Lower leg skin (tissue), 4 donors: ENCODE measurements around the gene OTUD4. TPM values are rescaled to one million over a fixed set of nuclear protein-coding genes. Genes with fewer than 3 reads are reported as not detected.
A peak's percentile ranks its signal among the peaks of the same experiment; 100 is the strongest.

Experiments
- DNase-seq, 2 donors: peaks; one replicate each; pipeline ENCODE4 v3.0.0-alpha.2; 2019; ENCODE audit warnings: low spot score in 2 of 2
- H3K4me3 ChIP-seq: fragments of 200-600 bp; sonication (generic); 2 replicates; pipeline ENCODE4 v1.5.1; 2017; ENCODE audit warnings: mild to moderate bottlenecking, low read depth; ENCODE audit not compliant: poor library complexity, severe bottlenecking
- CTCF ChIP-seq, 3 donors: fragments of 450-650 bp; IDR thresholded peaks; one replicate each; pipeline ENCODE4 v1.5.1; 2016; ENCODE audit warnings: antibody characterized with exemption in 3 of 3, mild to moderate bottlenecking in 3 of 3, moderate library complexity in 2 of 3
- POLR2A ChIP-seq, 2 donors: fragments of 450-650 bp; IDR thresholded peaks; one replicate each; pipeline ENCODE4 v1.6.1; 2016 to 2017; ENCODE audit warnings: antibody characterized with exemption in 2 of 2, mild to moderate bottlenecking in 1 of 2, moderate library complexity in 1 of 2
- WGBS, 2 donors: methylation state at CpG; one replicate each; pipeline ENCODE4 v1.1.5; 2018; 5-methylcytosine and 5-hydroxymethylcytosine counted together
- intact Hi-C: fragments of 100-400 bp; cut with DNase I; formaldehyde crosslinking; loops from one replicate; pipeline ENCODE4 v1.15.0; 2023; ENCODE audit warnings: low total_unique reads
- total RNA-seq, 4 donors: library from RNA; depleted of rRNA; stranded (reverse); fragments of >200 nt; gene quantifications; one replicate each; pipeline ENCODE4 v1.1.0, GENCODE V29; 2016

Gene OTUD4
- total RNA-seq, 4 donors from 2014 or later = 26.7 to 38.2 (median 36.1) TPM

- 83 to 93% methylated on average over 2 of the region's 2 CpGs for WGBS, 2 donors
- DNase-seq = no peak
- TF ChIP-seq POLR2A (IDR thresholded peaks at IDR 0.05) = no peak
- TF ChIP-seq CTCF (IDR thresholded peaks at IDR 0.05) = no peak
- no peak overlapping the region for H3K4me3 ChIP-seq
- intact Hi-C loops = no loop called here
Observed at GRCh38 chr4:145102619-145103018, 77.8 kb downstream of the OTUD4 start.

GRCh38 chr4:145101091-145101490 lies 79.3 kb downstream of the OTUD4 start:
- WGBS, 2 donors = 93 to 97% methylated on average over 1 of the region's 1 CpG
- no peak for DNase-seq
- intact Hi-C loops = no loop called here
- H3K4me3 ChIP-seq = no peak overlapping the region
- TF ChIP-seq POLR2A (IDR thresholded peaks at IDR 0.05) (no peak), CTCF (IDR thresholded peaks at IDR 0.05) (no peak)

- 19 to 24% methylated on average over 5 of the region's 5 CpGs for WGBS, 2 donors
- no peak overlapping the region for H3K4me3 ChIP-seq
- intact Hi-C loops = no loop called here
- DNase-seq = no peak
- TF ChIP-seq POLR2A (IDR thresholded peaks at IDR 0.05) (no peak), CTCF (IDR thresholded peaks at IDR 0.05) (no peak)
Observed at GRCh38 chr4:145099653-145100052, 80.7 kb downstream of the OTUD4 start.

- intact Hi-C loops = no loop called here
- TF ChIP-seq CTCF (IDR thresholded peaks at IDR 0.05) = no peak
- TF ChIP-seq POLR2A (IDR thresholded peaks at IDR 0.05) = no peak
- H3K4me3 ChIP-seq = peak overlapping the region; percentile 76
- 1 to 2% methylated on average over 8 to 9 of the region's 9 CpGs for whole genome bisulfite sequencing, 2 donors
- DNase-seq = peak in 1 of 2 donors; percentile 30
Observed at GRCh38 chr4:145098675-145099037, 81.7 kb downstream of the OTUD4 start.

- peak; percentile 96 to 99 for DNase-seq
- intact Hi-C loops = no loop called here
- peak within 1 kb of the TSS; percentile 76 for H3K4me3 ChIP-seq
- TF ChIP-seq POLR2A (IDR thresholded peaks at IDR 0.05) (no peak), CTCF (IDR thresholded peaks at IDR 0.05) (no peak)
- 0 to 1% methylated on average over 50 to 67 of the region's 67 CpGs for WGBS, 2 donors
Observed at GRCh38 chr4:145097821-145098674, 82.3 kb downstream of the OTUD4 start, which contains the start of the genes ABCE1 and ANAPC10. Gene ABCE1 (plus strand): TSS chr4:145098311. CDS start chr4:145104413, 6,102 bp downstream. Gene ANAPC10 (minus strand): TSS chr4:145098196. CDS start chr4:145096099, 2,097 bp downstream.
